ENCODE data around the gene ATP2A3.

DNA sequence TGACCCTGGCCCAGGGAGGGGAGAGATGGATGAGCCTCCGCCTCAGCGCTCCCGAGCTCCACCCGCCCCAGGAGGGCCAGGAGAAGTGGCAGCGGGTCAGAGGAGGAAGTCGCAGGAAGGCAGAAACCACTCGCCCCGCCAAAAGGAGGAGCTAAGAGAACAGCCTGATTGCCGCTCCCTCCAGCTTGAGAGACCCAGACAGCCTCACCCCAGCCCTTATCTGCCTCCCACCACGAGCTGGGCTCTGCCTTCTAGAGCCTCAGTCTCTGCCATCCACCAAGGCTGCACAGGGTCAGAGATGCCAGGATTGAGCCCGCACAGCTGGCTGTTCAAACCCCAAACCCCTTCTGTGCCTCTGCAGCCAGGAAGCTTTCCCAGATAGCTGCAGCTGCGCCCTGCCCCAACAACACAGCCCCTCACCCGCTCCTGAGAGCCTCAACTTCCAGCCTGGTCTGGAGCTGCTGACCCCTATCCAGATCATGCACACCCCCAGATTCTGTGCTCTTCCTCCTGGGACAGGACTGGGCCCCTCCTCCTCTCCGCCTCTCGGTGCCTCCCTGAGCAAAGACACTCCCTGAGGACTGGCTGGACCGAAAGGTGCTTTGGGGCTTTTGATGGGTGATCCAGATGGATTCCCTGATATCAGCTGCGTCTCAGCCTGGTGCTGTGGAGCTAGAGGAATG is 1.0 kb upstream of the ATP2A3 start:
- TF ChIP-seq, protein P1, sequence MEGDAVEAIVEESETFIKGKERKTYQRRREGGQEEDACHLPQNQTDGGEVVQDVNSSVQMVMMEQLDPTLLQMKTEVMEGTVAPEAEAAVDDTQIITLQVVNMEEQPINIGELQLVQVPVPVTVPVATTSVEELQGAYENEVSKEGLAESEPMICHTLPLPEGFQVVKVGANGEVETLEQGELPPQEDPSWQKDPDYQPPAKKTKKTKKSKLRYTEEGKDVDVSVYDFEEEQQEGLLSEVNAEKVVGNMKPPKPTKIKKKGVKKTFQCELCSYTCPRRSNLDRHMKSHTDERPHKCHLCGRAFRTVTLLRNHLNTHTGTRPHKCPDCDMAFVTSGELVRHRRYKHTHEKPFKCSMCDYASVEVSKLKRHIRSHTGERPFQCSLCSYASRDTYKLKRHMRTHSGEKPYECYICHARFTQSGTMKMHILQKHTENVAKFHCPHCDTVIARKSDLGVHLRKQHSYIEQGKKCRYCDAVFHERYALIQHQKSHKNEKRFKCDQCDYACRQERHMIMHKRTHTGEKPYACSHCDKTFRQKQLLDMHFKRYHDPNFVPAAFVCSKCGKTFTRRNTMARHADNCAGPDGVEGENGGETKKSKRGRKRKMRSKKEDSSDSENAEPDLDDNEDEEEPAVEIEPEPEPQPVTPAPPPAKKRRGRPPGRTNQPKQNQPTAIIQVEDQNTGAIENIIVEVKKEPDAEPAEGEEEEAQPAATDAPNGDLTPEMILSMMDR (conservative IDR thresholded peaks at IDR 0.05 in 1 of 2, IDR thresholded peaks at IDR 0.05 in 1 of 2; ENCODE audit: low read depth in 1 of 2, low read length in 2 of 2): no peak
- no peak for TF ChIP-seq EZH2 (IDR thresholded peaks at IDR 0.05; ENCODE audit: low read length, missing control alignments)

All from fibroblast of lung (primary cell).